ENCODE data around the gene UTS2. TPM values are rescaled to one million over a fixed set of nuclear protein-coding genes. Genes with fewer than 3 reads are reported as not detected.

The UTS2 gene
- total RNA-seq, 1 donor from 2014 or later: not detected

DNA sequence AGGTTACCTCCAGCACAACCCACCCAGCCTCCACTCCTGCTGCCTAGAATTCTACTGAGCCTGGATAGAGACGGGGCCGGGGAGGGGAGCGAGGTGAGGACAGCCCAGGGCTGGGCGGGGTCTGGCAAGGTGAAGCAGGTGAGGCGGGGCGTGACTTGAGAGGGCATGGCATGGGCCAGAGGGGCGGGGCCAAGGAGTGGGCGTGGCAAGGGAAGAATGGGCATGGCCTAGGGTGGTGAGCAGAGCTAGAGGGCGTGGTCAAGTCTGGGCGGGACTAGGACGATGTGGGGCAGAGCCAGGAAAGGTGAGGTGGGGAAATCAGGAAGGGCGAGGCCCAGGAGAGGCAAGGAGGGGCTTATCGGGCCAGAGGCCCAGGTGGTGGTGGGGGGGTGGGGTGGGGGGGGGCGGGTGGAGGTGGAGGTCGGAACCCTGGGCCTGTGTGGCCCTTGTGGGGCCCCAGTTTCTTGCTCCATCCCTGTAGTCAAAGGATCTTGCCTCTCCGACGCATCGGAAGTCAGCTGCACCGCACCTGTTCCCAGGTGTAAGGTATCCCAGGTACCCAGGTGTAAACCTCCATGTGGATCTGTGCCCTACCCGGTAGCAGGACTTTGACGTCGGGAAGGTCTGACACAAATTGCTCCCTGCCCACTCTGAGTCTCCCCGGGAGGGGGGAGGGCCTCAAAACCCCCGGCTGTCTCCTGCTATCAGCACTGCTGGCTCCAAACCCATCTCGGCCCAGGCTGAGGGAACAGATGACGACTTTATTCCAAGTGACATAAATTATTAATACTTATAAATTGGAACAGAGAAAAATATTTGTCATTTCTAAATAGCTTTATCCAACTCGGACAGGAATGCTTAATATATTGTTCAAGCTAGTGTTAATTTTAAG, 32.9 kb upstream of the UTS2 start:
- TF ChIP-seq CTCF (IDR thresholded peaks at IDR 0.05): no peak
- no peaks in the 10 kb centered on the region for H3K9me3 Mint-ChIP-seq (ENCODE audit: unreplicated experiment)
- DNase-seq (ENCODE audit: extremely low spot score, unreplicated experiment): no peak
- H3K27me3 Mint-ChIP-seq (ENCODE audit: unreplicated experiment): peaks cover 25% of the 10 kb centered on the region
- no peak overlapping the region for H3K27ac Mint-ChIP-seq (ENCODE audit: unreplicated experiment)
- H3K36me3 Mint-ChIP-seq (ENCODE audit: unreplicated experiment): no peaks in the 10 kb centered on the region
- H3K4me1 Mint-ChIP-seq (ENCODE audit: unreplicated experiment): peaks cover 5% of the 10 kb centered on the region
- H3K4me3 Mint-ChIP-seq (ENCODE audit: unreplicated experiment): no peak overlapping the region

DNA sequence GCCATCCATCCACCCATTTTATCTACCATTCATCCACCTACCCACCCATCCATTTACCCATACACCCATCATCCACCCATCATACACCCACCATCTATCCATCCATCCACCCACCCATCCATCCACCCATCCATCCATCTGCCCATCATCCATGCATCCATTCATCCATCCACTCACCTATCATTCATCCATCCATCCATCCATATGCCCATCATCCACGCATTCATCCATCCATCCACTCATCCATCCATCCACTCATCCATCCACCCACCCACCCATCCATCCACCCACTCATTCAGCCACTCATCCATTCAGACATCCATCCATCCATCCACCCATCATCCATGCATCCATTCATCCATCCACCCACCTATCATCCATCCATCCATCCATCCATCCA, 31.9 kb upstream of the UTS2 start:
- no peak overlapping the region for H3K4me3 Mint-ChIP-seq (ENCODE audit: unreplicated experiment)
- no peaks in the 10 kb centered on the region for H3K4me1 Mint-ChIP-seq (ENCODE audit: unreplicated experiment)
- no peaks in the 10 kb centered on the region for H3K36me3 Mint-ChIP-seq (ENCODE audit: unreplicated experiment)
- H3K9me3 Mint-ChIP-seq (ENCODE audit: unreplicated experiment): no peaks in the 10 kb centered on the region
- TF ChIP-seq CTCF (IDR thresholded peaks at IDR 0.05): no peak
- no peak overlapping the region for H3K27ac Mint-ChIP-seq (ENCODE audit: unreplicated experiment)
- peaks cover 20% of the 10 kb centered on the region for H3K27me3 Mint-ChIP-seq (ENCODE audit: unreplicated experiment)
- DNase-seq (ENCODE audit: extremely low spot score, unreplicated experiment): no peak

- H3K27ac Mint-ChIP-seq (ENCODE audit: unreplicated experiment): no peak overlapping the region
- no peak overlapping the region for H3K4me3 Mint-ChIP-seq (ENCODE audit: unreplicated experiment)
- H3K4me1 Mint-ChIP-seq (ENCODE audit: unreplicated experiment): no peaks in the 10 kb centered on the region
- TF ChIP-seq CTCF (IDR thresholded peaks at IDR 0.05): no peak
- no peaks in the 10 kb centered on the region for H3K36me3 Mint-ChIP-seq (ENCODE audit: unreplicated experiment)
- H3K9me3 Mint-ChIP-seq (ENCODE audit: unreplicated experiment): peaks cover 9% of the 10 kb centered on the region
- H3K27me3 Mint-ChIP-seq (ENCODE audit: unreplicated experiment): peaks cover 14% of the 10 kb centered on the region
- DNase-seq (ENCODE audit: extremely low spot score, unreplicated experiment): no peak
Observed at GRCh38 chr1:7879228-7879627, 26.4 kb upstream of the UTS2 start.

GRCh38 chr1:7878027-7878426, 25.2 kb upstream of the UTS2 start:
- Mint-ChIP-seq H3K4me1 (ENCODE audit: unreplicated experiment) (no peaks in the 10 kb centered on the region), H3K4me3 (ENCODE audit: unreplicated experiment) (no peak overlapping the region), H3K27ac (ENCODE audit: unreplicated experiment) (no peak overlapping the region), H3K36me3 (ENCODE audit: unreplicated experiment) (no peaks in the 10 kb centered on the region), H3K9me3 (ENCODE audit: unreplicated experiment) (peaks cover 9% of the 10 kb centered on the region), H3K27me3 (ENCODE audit: unreplicated experiment) (peaks cover 19% of the 10 kb centered on the region)
- no peak for TF ChIP-seq CTCF (IDR thresholded peaks at IDR 0.05)
- no peak for DNase-seq (ENCODE audit: extremely low spot score, unreplicated experiment)
